ENCODE measurements around the gene MEGF9. TPM values are rescaled to one million over a fixed set of nuclear protein-coding genes. Genes with fewer than 3 reads are reported as not detected.

The MEGF9 gene
- total RNA-seq, 1 donor from 2014 or later = 20.6 TPM

- TF ChIP-seq, protein P1, sequence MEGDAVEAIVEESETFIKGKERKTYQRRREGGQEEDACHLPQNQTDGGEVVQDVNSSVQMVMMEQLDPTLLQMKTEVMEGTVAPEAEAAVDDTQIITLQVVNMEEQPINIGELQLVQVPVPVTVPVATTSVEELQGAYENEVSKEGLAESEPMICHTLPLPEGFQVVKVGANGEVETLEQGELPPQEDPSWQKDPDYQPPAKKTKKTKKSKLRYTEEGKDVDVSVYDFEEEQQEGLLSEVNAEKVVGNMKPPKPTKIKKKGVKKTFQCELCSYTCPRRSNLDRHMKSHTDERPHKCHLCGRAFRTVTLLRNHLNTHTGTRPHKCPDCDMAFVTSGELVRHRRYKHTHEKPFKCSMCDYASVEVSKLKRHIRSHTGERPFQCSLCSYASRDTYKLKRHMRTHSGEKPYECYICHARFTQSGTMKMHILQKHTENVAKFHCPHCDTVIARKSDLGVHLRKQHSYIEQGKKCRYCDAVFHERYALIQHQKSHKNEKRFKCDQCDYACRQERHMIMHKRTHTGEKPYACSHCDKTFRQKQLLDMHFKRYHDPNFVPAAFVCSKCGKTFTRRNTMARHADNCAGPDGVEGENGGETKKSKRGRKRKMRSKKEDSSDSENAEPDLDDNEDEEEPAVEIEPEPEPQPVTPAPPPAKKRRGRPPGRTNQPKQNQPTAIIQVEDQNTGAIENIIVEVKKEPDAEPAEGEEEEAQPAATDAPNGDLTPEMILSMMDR (IDR thresholded peaks at IDR 0.05) = no peak
- no peak overlapping the region for H3K27ac Mint-ChIP-seq (ENCODE audit: unreplicated experiment)
Observed at GRCh38 chr9:120567081-120567480, 147.2 kb downstream of the MEGF9 start.

GRCh38 chr9:120564589-120564988 lies 149.7 kb downstream of the MEGF9 start:
- no peak for DNase-seq (ENCODE audit: low spot score)
- no peaks in the 10 kb centered on the region for H3K27me3 Mint-ChIP-seq (ENCODE audit: low read depth)
- peaks cover 23% of the 10 kb centered on the region for H3K36me3 Mint-ChIP-seq (ENCODE audit: low read depth)
- H3K27ac Mint-ChIP-seq (ENCODE audit: unreplicated experiment) = no peak overlapping the region
- H3K4me3 Mint-ChIP-seq (ENCODE audit: unreplicated experiment) = no peak overlapping the region
- no peaks in the 10 kb centered on the region for H3K4me1 Mint-ChIP-seq (ENCODE audit: low read depth)
- TF ChIP-seq, protein P1 (IDR thresholded peaks at IDR 0.05) = no peak
- no peaks in the 10 kb centered on the region for H3K9me3 Mint-ChIP-seq (ENCODE audit: low read depth)

More at GRCh38 chr9:120567081-120567480, 147.2 kb downstream of the MEGF9 start:
- Mint-ChIP-seq H3K27me3 (ENCODE audit: low read depth) (no peaks in the 10 kb centered on the region), H3K4me1 (ENCODE audit: low read depth) (no peaks in the 10 kb centered on the region), H3K36me3 (ENCODE audit: low read depth) (peaks cover 31% of the 10 kb centered on the region), H3K9me3 (ENCODE audit: low read depth) (no peaks in the 10 kb centered on the region), H3K4me3 (ENCODE audit: unreplicated experiment) (no peak overlapping the region)
- no peak for DNase-seq (ENCODE audit: low spot score)

GRCh38 chr9:120562861-120563443 lies 151.3 kb downstream of the MEGF9 start:
- Mint-ChIP-seq H3K4me3 (ENCODE audit: unreplicated experiment) (no peak overlapping the region), H3K27me3 (ENCODE audit: low read depth) (no peaks in the 10 kb centered on the region), H3K36me3 (ENCODE audit: low read depth) (peaks cover 12% of the 10 kb centered on the region), H3K27ac (ENCODE audit: unreplicated experiment) (no peak overlapping the region), H3K9me3 (ENCODE audit: low read depth) (no peaks in the 10 kb centered on the region), H3K4me1 (ENCODE audit: low read depth) (no peaks in the 10 kb centered on the region)
- TF ChIP-seq, protein P1 (IDR thresholded peaks at IDR 0.05) = no peak
- no peak for DNase-seq (ENCODE audit: low spot score)

- Mint-ChIP-seq H3K4me3 (ENCODE audit: unreplicated experiment) (no peak overlapping the region), H3K27me3 (ENCODE audit: low read depth) (no peaks in the 10 kb centered on the region), H3K4me1 (ENCODE audit: low read depth) (no peaks in the 10 kb centered on the region), H3K9me3 (ENCODE audit: low read depth) (no peaks in the 10 kb centered on the region), H3K36me3 (ENCODE audit: low read depth) (peaks cover 8% of the 10 kb centered on the region), H3K27ac (ENCODE audit: unreplicated experiment) (no peak overlapping the region)
- no peak for DNase-seq (ENCODE audit: low spot score)
- TF ChIP-seq, protein P1 (IDR thresholded peaks at IDR 0.05) = no peak
Observed at GRCh38 chr9:120561709-120562108, 152.6 kb downstream of the MEGF9 start.

GRCh38 chr9:120559546-120559945 lies 154.7 kb downstream of the MEGF9 start:
- Mint-ChIP-seq H3K36me3 (ENCODE audit: low read depth) (peaks cover 1% of the 10 kb centered on the region), H3K27ac (ENCODE audit: unreplicated experiment) (no peak overlapping the region), H3K4me1 (ENCODE audit: low read depth) (no peaks in the 10 kb centered on the region), H3K27me3 (ENCODE audit: low read depth) (no peaks in the 10 kb centered on the region), H3K9me3 (ENCODE audit: low read depth) (no peaks in the 10 kb centered on the region), H3K4me3 (ENCODE audit: unreplicated experiment) (no peak overlapping the region)
- no peak for DNase-seq (ENCODE audit: low spot score)
- TF ChIP-seq, protein P1 (IDR thresholded peaks at IDR 0.05) = no peak

Measured in chondrocyte (in vitro differentiated cells).